Measurements from ENCODE around the gene RASA3. TPM values are rescaled to one million over a fixed set of nuclear protein-coding genes. Genes with fewer than 3 reads are reported as not detected.
"Not testable (repeated sequence)": the region's sequence is repeated elsewhere in the genome, so short reads cannot be mapped to it uniquely, and the experiment has no call there.

RASA3 gene
- polyA plus RNA-seq, 1 experiment: 31.4 TPM

DNA sequence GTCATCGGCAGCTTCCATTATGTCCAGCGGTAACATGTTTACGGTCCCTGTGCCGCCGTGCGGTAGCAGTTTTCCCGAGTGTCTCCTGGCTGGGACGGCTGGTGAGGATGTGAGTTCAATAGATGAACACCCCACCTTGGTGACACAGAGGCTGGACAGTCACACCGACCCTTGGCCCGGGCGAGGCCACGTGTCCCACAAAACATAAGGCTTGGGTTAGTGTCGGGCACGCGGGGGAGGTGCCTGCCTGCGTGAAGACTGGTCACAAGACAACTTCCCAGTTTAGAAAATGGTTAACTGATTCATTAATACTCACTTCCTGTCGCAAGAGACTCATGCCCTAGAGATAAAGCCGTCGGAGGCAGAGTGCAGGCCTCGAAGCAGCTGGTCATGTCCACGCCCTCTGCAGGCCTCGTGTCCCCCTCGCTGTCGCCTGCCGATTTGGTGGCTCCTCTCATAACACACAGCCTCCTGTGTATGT, 17.2 kb downstream of the RASA3 start:
- H3K4me3 ChIP-seq (ENCODE audit: low read depth, low read length): no peak overlapping the region
- TF ChIP-seq, protein P1, sequence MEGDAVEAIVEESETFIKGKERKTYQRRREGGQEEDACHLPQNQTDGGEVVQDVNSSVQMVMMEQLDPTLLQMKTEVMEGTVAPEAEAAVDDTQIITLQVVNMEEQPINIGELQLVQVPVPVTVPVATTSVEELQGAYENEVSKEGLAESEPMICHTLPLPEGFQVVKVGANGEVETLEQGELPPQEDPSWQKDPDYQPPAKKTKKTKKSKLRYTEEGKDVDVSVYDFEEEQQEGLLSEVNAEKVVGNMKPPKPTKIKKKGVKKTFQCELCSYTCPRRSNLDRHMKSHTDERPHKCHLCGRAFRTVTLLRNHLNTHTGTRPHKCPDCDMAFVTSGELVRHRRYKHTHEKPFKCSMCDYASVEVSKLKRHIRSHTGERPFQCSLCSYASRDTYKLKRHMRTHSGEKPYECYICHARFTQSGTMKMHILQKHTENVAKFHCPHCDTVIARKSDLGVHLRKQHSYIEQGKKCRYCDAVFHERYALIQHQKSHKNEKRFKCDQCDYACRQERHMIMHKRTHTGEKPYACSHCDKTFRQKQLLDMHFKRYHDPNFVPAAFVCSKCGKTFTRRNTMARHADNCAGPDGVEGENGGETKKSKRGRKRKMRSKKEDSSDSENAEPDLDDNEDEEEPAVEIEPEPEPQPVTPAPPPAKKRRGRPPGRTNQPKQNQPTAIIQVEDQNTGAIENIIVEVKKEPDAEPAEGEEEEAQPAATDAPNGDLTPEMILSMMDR (IDR thresholded peaks at IDR 0.05; ENCODE audit: insufficient read depth, low read depth, low read length): peak; percentile 17; the same call in 1 of the 2 replicates
- CTCF ChIA-PET: interaction anchor here (0.9 to 1.0 kb wide), 2 partner anchors 24 to 94 kb away, joined by 3 read pairs; no protein-coding TSS in a partner anchor
- POLR2A ChIA-PET: interaction anchor here (1.0 kb wide), 1 partner anchor 52 kb away, joined by 3 read pairs; no protein-coding TSS in a partner anchor
- H3K36me3 ChIP-seq (ENCODE audit: control insufficient read depth, insufficient read depth, low read length): no peaks in the 10 kb centered on the region; the same call in 1 of the 2 replicates
- no peaks in the 10 kb centered on the region for H3K27me3 ChIP-seq (ENCODE audit: control insufficient read depth, insufficient read depth, low read length)
- no peak for DNase-seq (ENCODE audit: low read depth)

DNA sequence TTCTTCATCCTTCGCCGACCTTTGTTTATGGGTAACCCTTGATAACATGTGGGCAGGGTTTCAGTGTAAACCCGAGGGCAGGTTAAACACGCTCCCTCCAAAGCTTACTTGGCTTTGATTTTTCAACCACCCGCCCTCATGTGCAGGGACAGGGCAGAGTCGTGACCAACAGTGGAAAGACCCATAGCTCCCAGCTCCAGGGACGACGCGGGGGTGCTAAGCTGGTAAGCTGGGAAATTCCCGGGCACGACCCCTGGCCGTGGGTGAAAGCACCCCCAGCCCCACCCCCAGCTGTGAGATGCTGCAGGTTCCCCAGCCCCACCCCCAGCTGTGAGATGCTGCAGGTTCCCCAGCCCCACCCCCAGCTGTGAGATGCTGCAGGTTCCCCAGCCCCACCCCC, 17.8 kb downstream of the RASA3 start:
- POLR2A ChIA-PET: not testable (repeated sequence)

DNA sequence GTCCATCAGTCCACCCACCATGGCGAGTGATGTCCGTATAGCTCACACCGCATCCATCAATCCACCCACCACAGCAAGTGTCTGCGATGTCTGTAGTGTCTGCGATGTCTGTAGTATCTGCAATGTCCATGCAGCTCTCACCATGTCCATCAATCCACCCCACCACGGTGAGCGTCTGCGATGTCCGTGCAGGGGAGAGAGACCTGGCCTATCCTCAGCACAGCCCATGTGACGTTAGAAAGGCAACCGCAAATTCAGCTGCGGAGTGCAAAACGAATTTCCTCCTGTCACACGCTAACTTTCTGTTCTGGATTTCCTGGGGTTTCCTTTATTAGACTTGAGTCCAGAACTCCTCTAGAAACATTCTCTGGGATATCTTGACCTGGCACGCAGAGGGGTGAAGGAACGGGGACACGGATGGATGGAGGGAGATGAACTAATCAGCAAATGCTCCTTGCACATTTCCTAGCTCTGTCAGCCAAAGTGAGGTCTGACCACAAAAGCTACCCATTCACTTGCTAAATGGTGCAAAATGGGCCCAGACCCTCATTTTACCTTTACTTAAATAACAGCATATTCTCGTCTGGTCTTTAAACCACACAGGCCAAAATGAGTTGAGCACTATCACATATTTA, 18.3 kb downstream of the RASA3 start:
- Histone ChIP-seq H3K27me3 (ENCODE audit: control insufficient read depth, insufficient read depth, low read length) (no peaks in the 10 kb centered on the region), H3K4me3 (ENCODE audit: low read depth, low read length) (no peak overlapping the region), H3K36me3 (ENCODE audit: control insufficient read depth, insufficient read depth, low read length) (no peaks in the 10 kb centered on the region; the same call in 1 of the 2 replicates)
- ChIA-PET CTCF (no interaction called here), POLR2A (no interaction called here)
- no peak for DNase-seq (ENCODE audit: low read depth)
- TF ChIP-seq, protein P1 (IDR thresholded peaks at IDR 0.05; ENCODE audit: insufficient read depth, low read depth, low read length): no peak

More for the DNA sequence above, 17.8 kb downstream of the RASA3 start:
- H3K36me3 ChIP-seq (ENCODE audit: control insufficient read depth, insufficient read depth, low read length); DNase-seq (ENCODE audit: low read depth); H3K4me3 ChIP-seq (ENCODE audit: low read depth, low read length); CTCF ChIA-PET; H3K27me3 ChIP-seq (ENCODE audit: control insufficient read depth, insufficient read depth, low read length): not testable (repeated sequence)

DNA sequence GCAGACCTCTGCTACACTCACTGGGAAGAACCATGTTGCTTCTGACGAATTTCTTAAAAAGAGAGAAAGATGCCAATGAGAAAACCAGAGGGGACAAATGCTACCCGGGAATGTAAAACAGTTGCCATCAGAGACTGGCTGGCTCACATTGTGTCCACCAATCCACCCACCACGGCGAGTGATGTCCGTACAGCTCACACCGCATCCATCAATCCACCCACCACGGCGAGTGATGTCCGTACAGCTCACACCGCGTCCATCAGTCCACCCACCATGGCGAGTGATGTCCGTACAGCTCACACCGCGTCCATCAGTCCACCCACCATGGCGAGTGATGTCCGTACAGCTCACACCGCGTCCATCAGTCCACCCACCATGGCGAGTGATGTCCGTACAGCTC, 19.0 kb downstream of the RASA3 start:
- DNase-seq (ENCODE audit: low read depth); POLR2A ChIA-PET; H3K36me3 ChIP-seq (ENCODE audit: control insufficient read depth, insufficient read depth, low read length); H3K27me3 ChIP-seq (ENCODE audit: control insufficient read depth, insufficient read depth, low read length); H3K4me3 ChIP-seq (ENCODE audit: low read depth, low read length): not testable (repeated sequence)
- CTCF ChIA-PET: interaction anchor here (1.1 kb wide), 1 partner anchor 49 kb away, joined by 4 read pairs; no protein-coding TSS in a partner anchor

DNA sequence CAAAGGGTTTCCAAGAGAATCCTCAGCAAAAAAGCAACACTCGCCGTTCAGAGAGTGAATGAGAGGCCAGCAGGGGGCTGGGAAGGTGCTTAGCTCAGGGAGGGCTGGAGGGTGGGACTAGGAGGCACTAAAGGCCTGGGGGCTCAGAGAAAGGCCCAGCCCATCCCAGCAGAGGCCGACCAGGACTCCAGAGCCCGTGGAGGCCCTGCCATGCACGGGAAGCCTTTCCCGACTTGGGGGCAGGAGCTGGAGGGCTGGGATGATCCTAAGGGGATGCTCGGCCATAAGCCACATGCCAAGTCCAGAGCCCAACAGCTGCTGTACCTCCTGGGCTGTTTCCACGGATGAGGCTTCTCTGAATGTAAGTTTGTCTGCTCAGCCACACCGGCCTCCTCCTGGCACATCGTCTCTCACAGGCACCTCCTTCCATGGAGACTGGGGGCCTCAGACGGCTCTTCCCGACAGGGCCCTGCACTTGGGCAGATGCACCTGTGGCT, 19.5 kb downstream of the RASA3 start:
- H3K4me3 ChIP-seq (ENCODE audit: low read depth, low read length): no peak overlapping the region
- DNase-seq (ENCODE audit: low read depth): no peak
- no peaks in the 10 kb centered on the region for H3K27me3 ChIP-seq (ENCODE audit: control insufficient read depth, insufficient read depth, low read length)
- CTCF ChIA-PET: interaction anchor here (1.1 to 1.2 kb wide), 2 partner anchors 15 to 48 kb away, joined by 3 to 4 read pairs; no protein-coding TSS in a partner anchor
- H3K36me3 ChIP-seq (ENCODE audit: control insufficient read depth, insufficient read depth, low read length): no peaks in the 10 kb centered on the region; the same call in 1 of the 2 replicates
- POLR2A ChIA-PET: no interaction called here
- TF ChIP-seq, protein P1 (IDR thresholded peaks at IDR 0.05; ENCODE audit: insufficient read depth, low read depth, low read length): no peak

DNA sequence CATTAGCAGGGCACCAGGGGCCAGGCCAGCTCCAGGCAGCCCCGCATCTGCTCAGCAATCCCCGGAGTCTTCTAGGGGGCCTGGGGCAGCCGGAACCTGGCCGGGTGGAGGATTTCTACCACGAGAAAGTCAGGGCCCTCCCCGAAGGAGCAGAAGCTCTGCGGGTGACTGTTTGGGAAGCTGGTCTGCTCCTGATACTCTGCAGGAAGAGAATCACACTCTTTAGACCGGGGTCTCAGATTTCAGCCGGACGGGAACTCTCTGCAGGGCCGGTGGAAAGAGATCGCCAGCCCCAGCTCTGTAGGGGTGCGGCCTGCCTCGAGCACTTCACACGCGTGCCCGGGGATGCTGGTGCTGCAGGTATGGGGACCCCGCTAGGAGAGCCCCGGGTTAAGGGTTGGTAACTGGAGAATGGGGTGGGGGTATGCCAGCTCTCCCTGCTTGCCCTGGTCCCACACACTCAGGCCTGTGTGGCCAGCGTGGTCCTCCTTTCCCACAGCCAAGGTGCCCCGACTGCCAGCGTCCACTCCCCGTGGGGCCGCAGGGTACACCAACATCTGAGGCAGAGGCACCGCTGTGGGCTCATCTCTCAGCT, 20.1 kb downstream of the RASA3 start:
- no peak for DNase-seq (ENCODE audit: low read depth)
- CTCF ChIA-PET: interaction anchor here (0.8 to 1.2 kb wide), 3 partner anchors 16 to 48 kb away, joined by 3 to 4 read pairs (median 3); no protein-coding TSS in a partner anchor
- Histone ChIP-seq H3K27me3 (ENCODE audit: control insufficient read depth, insufficient read depth, low read length) (no peaks in the 10 kb centered on the region), H3K36me3 (ENCODE audit: control insufficient read depth, insufficient read depth, low read length) (no peaks in the 10 kb centered on the region; the same call in 1 of the 2 replicates), H3K4me3 (ENCODE audit: low read depth, low read length) (no peak overlapping the region)
- POLR2A ChIA-PET: interaction anchor here (0.6 kb wide), 1 partner anchor 51 kb away, joined by 6 read pairs; no protein-coding TSS in a partner anchor
- TF ChIP-seq, protein P1 (IDR thresholded peaks at IDR 0.05; ENCODE audit: insufficient read depth, low read depth, low read length): no peak

All from BJ (cell line).